GM18907 (cell line): ENCODE data around the gene FBXW4.

ENCODE experiments used
- ATAC-seq: cut with Tn5 transposase; IDR thresholded peaks from one replicate; pipeline ENCODE4 v1.9.1; 2021; ENCODE audit warnings: mild to moderate bottlenecking, moderate library complexity; ENCODE audit not compliant: unreplicated experiment

FBXW4 gene

GRCh38 chr10:101696632-101697031, 1.7 kb upstream of the FBXW4 start:
- no peak for ATAC-seq

GRCh38 chr10:101695404-101695890, 477 bp upstream of the FBXW4 start:
- ATAC-seq = no peak

GRCh38 chr10:101693978-101694673, 844 bp downstream of the FBXW4 start:
- ATAC-seq = peak; percentile 58

- peak; percentile 21 for ATAC-seq
These were observed 1.4 kb downstream of the FBXW4 start for GRCh38 chr10:101693651-101693977.

GRCh38 chr10:101691081-101691480, 3.9 kb downstream of the FBXW4 start:
- ATAC-seq = no peak

- no peak for ATAC-seq
These were observed 4.5 kb downstream of the FBXW4 start for GRCh38 chr10:101690461-101690860.

GRCh38 chr10:101687071-101687658, 7.8 kb downstream of the FBXW4 start:
- ATAC-seq = no peak

- no peak for ATAC-seq
These were observed 8.6 kb downstream of the FBXW4 start for GRCh38 chr10:101686133-101686925.

- ATAC-seq = no peak
These were observed 10.2 kb downstream of the FBXW4 start for GRCh38 chr10:101684782-101685181.

- no peak for ATAC-seq
These were observed 11.7 kb downstream of the FBXW4 start for GRCh38 chr10:101683276-101683675.

GRCh38 chr10:101682172-101682825, 12.7 kb downstream of the FBXW4 start:
- no peak for ATAC-seq

GRCh38 chr10:101676565-101676964, 18.4 kb downstream of the FBXW4 start:
- no peak for ATAC-seq

- no peak for ATAC-seq
These were observed 19.9 kb downstream of the FBXW4 start for GRCh38 chr10:101675115-101675514.

GRCh38 chr10:101672536-101672935, 22.4 kb downstream of the FBXW4 start:
- no peak for ATAC-seq

- ATAC-seq = no peak
These were observed 23.5 kb downstream of the FBXW4 start for GRCh38 chr10:101671453-101671852.

GRCh38 chr10:101670635-101671034, 24.3 kb downstream of the FBXW4 start:
- peak; percentile 61 for ATAC-seq

- no peak for ATAC-seq
These were observed 25.8 kb downstream of the FBXW4 start for GRCh38 chr10:101669181-101669580.

GRCh38 chr10:101668566-101668965, 26.4 kb downstream of the FBXW4 start:
- no peak for ATAC-seq

- no peak for ATAC-seq
These were observed 28.9 kb downstream of the FBXW4 start for GRCh38 chr10:101666083-101666482.

- ATAC-seq = no peak
These were observed 31.9 kb downstream of the FBXW4 start for GRCh38 chr10:101663097-101663496.

GRCh38 chr10:101660256-101660655, 34.7 kb downstream of the FBXW4 start:
- no peak for ATAC-seq
